HEK293T (cell line): ENCODE results near the gene CHRNG.

Experiments used
- FOXA1 ChIP-seq: fragments of 450-650 bp; IDR thresholded peaks from 2 replicates; pipeline ENCODE4 v1.6.1; 2016; ENCODE audit warnings: mild to moderate bottlenecking
- SUZ12 ChIP-seq: fragments of 450-650 bp; IDR thresholded peaks from 2 replicates; pipeline ENCODE4 v1.6.1; 2016; ENCODE audit warnings: mild to moderate bottlenecking
- TARDBP ChIP-seq: fragments of 450-650 bp; IDR thresholded peaks from 2 replicates; pipeline ENCODE4 v1.6.1; 2016

GRCh38 chr2:232516551-232516950 lies 22.9 kb upstream of the CHRNG start:
- TF ChIP-seq TARDBP: no peak
- TF ChIP-seq FOXA1: no peak
- no peak for TF ChIP-seq SUZ12
